GM12872 (cell line): Measurements from ENCODE around the gene XXYLT1.

Experiments
- CTCF ChIP-seq: IDR thresholded peaks from 3 replicates; pipeline ENCODE4 v1.5.1; 2011; ENCODE audit warnings: low read depth, mild to moderate bottlenecking, low read length, moderate library complexity; ENCODE audit not compliant: insufficient read depth

The XXYLT1 gene

GRCh38 chr3:195115600-195116406 is 155.2 kb downstream of the XXYLT1 start:
- no peak for TF ChIP-seq CTCF

- no peak for TF ChIP-seq CTCF
Measured at GRCh38 chr3:195114786-195115599, 156.0 kb downstream of the XXYLT1 start.

GRCh38 chr3:195113536-195114425 is 157.2 kb downstream of the XXYLT1 start:
- TF ChIP-seq CTCF: no peak

- TF ChIP-seq CTCF: no peak
Measured at GRCh38 chr3:195113048-195113447, 157.9 kb downstream of the XXYLT1 start.

- TF ChIP-seq CTCF: no peak
Measured at GRCh38 chr3:195112361-195112791, 158.6 kb downstream of the XXYLT1 start.

- TF ChIP-seq CTCF: no peak
Measured at GRCh38 chr3:195111766-195112165, 159.2 kb downstream of the XXYLT1 start.

- no peak for TF ChIP-seq CTCF
Measured at GRCh38 chr3:195111319-195111705, 159.6 kb downstream of the XXYLT1 start.
